Liver (tissue), 9 donors: ENCODE measurements around the gene TBCD. TPM values are rescaled to one million over a fixed set of nuclear protein-coding genes. Genes with fewer than 3 reads are reported as not detected.

Experiments
- DNase-seq: peaks from one replicate; pipeline ENCODE4 v3.0.0-alpha.2; 2017; ENCODE audit warnings: low spot score
- H3K27ac ChIP-seq, 2 donors: one replicate each; pipeline ENCODE4 v1.7.0; 2013; ENCODE audit warnings: inconsistent platforms in 2 of 2, low read length in 2 of 2, control low read depth in 1 of 2, low read depth in 1 of 2, mild to moderate bottlenecking in 1 of 2
- H3K27me3 ChIP-seq, 4 donors: one replicate each; pipeline versions ENCODE4 v1.6.1 to v1.7.0; 2013; ENCODE audit warnings: low read length in 3 of 4, inconsistent platforms in 1 of 4, mild to moderate bottlenecking in 1 of 4, moderate library complexity in 1 of 4; ENCODE audit not compliant: control insufficient read depth in 4 of 4, insufficient read depth in 4 of 4
- H3K36me3 ChIP-seq, 4 donors: one replicate each; pipeline versions ENCODE4 v1.6.1 to v1.7.0; 2013; ENCODE audit warnings: low read length in 3 of 4, mild to moderate bottlenecking in 3 of 4, low read depth in 1 of 4, moderate library complexity in 1 of 4; ENCODE audit not compliant: control insufficient read depth in 4 of 4, insufficient read depth in 3 of 4
- H3K4me1 ChIP-seq, 4 donors: one replicate each; pipeline versions ENCODE4 v1.6.1 to v1.7.0; 2013; ENCODE audit warnings: low read length in 3 of 4, mild to moderate bottlenecking in 3 of 4, moderate library complexity in 1 of 4; ENCODE audit not compliant: control insufficient read depth in 4 of 4, insufficient read depth in 4 of 4
- H3K4me3 ChIP-seq, 3 donors: one replicate each; pipeline versions ENCODE4 v1.6.1 to v1.7.0; 2013; ENCODE audit warnings: low read length in 3 of 3, control low read depth in 1 of 3, low read depth in 1 of 3, mild to moderate bottlenecking in 1 of 3
- H3K9ac ChIP-seq, 2 donors: one replicate each; pipeline ENCODE4 v1.7.0; 2013; ENCODE audit warnings: low read length in 2 of 2, mild to moderate bottlenecking in 2 of 2, moderate library complexity in 2 of 2, control low read depth in 1 of 2, low read depth in 1 of 2
- H3K9me3 ChIP-seq, 4 donors: one replicate each; pipeline versions ENCODE4 v1.6.1 to v1.7.0; 2013; ENCODE audit warnings: low read length in 3 of 4; ENCODE audit not compliant: control insufficient read depth in 4 of 4
- CTCF ChIP-seq: fragments of 150-350 bp; IDR thresholded peaks from 2 replicates; pipeline ENCODE4 v1.5.1; 2017; ENCODE audit warnings: improper control_type of control experiment, low read depth, low read length; ENCODE audit not compliant: missing input control
- EGR1 ChIP-seq, 2 donors: IDR thresholded peaks; 2 replicates each; pipeline ENCODE4 v1.6.1; 2016 to 2018; ENCODE audit warnings: antibody characterized with exemption in 2 of 2, low read depth in 2 of 2
- FOXA1 ChIP-seq: IDR thresholded peaks from 2 replicates; pipeline ENCODE4 v1.6.1; 2016; ENCODE audit warnings: antibody characterized with exemption
- FOXA2 ChIP-seq: IDR thresholded peaks from 2 replicates; pipeline ENCODE4 v1.6.1; 2016; ENCODE audit warnings: antibody characterized with exemption
- GABPA ChIP-seq, 2 donors: IDR thresholded peaks in 1 of 2; conservative IDR thresholded peaks in 1 of 2; 2 replicates each; pipeline ENCODE4 v1.6.1; 2016; ENCODE audit warnings: antibody characterized with exemption in 2 of 2, mild to moderate bottlenecking in 1 of 2, moderate library complexity in 1 of 2
- HNF4A ChIP-seq, 2 donors: conservative IDR thresholded peaks; 2 replicates each; pipeline ENCODE4 v1.6.1; 2016; ENCODE audit warnings: antibody characterized with exemption in 2 of 2, mild to moderate bottlenecking in 2 of 2
- NR2F2 ChIP-seq: IDR thresholded peaks from 2 replicates; pipeline ENCODE4 v1.6.1; 2016; ENCODE audit warnings: antibody characterized with exemption
- REST ChIP-seq: IDR thresholded peaks from 2 replicates; pipeline ENCODE4 v1.6.1; 2016; ENCODE audit warnings: antibody characterized with exemption, mild to moderate bottlenecking
- RXRA ChIP-seq, 2 donors: IDR thresholded peaks; 2 replicates each; pipeline ENCODE4 v1.6.1; 2017 to 2018; ENCODE audit warnings: antibody characterized with exemption in 2 of 2, mild to moderate bottlenecking in 1 of 2
- SP1 ChIP-seq: IDR thresholded peaks from 2 replicates; pipeline ENCODE4 v1.6.1; 2018; ENCODE audit warnings: antibody characterized with exemption, mild to moderate bottlenecking
- TAF1 ChIP-seq: conservative IDR thresholded peaks from 2 replicates; pipeline ENCODE4 v1.6.1; 2016; ENCODE audit warnings: antibody characterized with exemption, mild to moderate bottlenecking
- YY1 ChIP-seq: IDR thresholded peaks from 2 replicates; pipeline ENCODE4 v1.6.1; 2016; ENCODE audit warnings: antibody characterized with exemption, mild to moderate bottlenecking
- whole genome bisulfite sequencing: extraction: QIAGEN DNeasy Blood & Tissue Kit; methylation state at CpG from one replicate; pipeline ENCODE4 v1.1.7; 2013; 5-methylcytosine and 5-hydroxymethylcytosine counted together
- polyA plus RNA-seq, 2 donors: library from polyadenylated mRNA; stranded (reverse) in 1 of 2; unstranded in 1 of 2; fragments of 200-250 nt in 1 of 2; fragments of >200 nt in 1 of 2; fragmentation: Nextera tagmentation in 1 of 2; extraction: Ambion mirVana in 1 of 2; gene quantifications; one replicate each; pipeline versions ENCODE4 v1.2.1 to v1.2.3, GENCODE V29; 2013 to 2015
- total RNA-seq, 2 donors: library from RNA; depleted of rRNA; stranded (reverse); fragments of >200 nt; gene quantifications; one replicate each; pipeline ENCODE4 v1.2.3, GENCODE V29; 2014
- TF ChIP-seq, protein P1 (sequence below): IDR thresholded peaks from 2 replicates; pipeline ENCODE4 v1.6.1; 2016; ENCODE audit warnings: antibody characterized with exemption
- TF ChIP-seq, protein P2 (sequence below): IDR thresholded peaks from 2 replicates; pipeline ENCODE4 v1.6.1; 2016; ENCODE audit warnings: antibody characterized with exemption
- TF ChIP-seq, protein P3 (sequence below): IDR thresholded peaks from 2 replicates; pipeline ENCODE4 v1.6.1; 2016; ENCODE audit warnings: antibody characterized with exemption
- donor health status: healthy.
- donor health status: healthy.
- donor health status: healthy.
- donor health status: healthy.
- donor health status: healthy.

The TBCD gene
- total and polyA plus RNA-seq, 4 donors = 29.8 to 42.2 (median 33.0) TPM

- Histone ChIP-seq H3K36me3 (peaks cover 0 to 6% (median 2%) of the 10 kb centered on the region in 4 donors), H3K9me3 (no peaks in the 10 kb centered on the region), H3K4me1 (no peaks in the 10 kb centered on the region), H3K9ac (no peak overlapping the region), H3K4me3 (no peak overlapping the region), H3K27me3 (no peaks in the 10 kb centered on the region), H3K27ac (no peak overlapping the region)
- 98% methylated on average over 9 of the region's 9 CpGs for WGBS
- TF ChIP-seq REST = no peak
- no peak for TF ChIP-seq GABPA (IDR thresholded peaks at IDR 0.05 in 1 of 2, conservative IDR thresholded peaks at IDR 0.05 in 1 of 2)
- no peak for TF ChIP-seq NR2F2
- TF ChIP-seq, protein P1, sequence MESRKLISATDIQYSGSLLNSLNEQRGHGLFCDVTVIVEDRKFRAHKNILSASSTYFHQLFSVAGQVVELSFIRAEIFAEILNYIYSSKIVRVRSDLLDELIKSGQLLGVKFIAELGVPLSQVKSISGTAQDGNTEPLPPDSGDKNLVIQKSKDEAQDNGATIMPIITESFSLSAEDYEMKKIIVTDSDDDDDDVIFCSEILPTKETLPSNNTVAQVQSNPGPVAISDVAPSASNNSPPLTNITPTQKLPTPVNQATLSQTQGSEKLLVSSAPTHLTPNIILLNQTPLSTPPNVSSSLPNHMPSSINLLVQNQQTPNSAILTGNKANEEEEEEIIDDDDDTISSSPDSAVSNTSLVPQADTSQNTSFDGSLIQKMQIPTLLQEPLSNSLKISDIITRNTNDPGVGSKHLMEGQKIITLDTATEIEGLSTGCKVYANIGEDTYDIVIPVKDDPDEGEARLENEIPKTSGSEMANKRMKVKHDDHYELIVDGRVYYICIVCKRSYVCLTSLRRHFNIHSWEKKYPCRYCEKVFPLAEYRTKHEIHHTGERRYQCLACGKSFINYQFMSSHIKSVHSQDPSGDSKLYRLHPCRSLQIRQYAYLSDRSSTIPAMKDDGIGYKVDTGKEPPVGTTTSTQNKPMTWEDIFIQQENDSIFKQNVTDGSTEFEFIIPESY = no peak
- no peak for TF ChIP-seq FOXA1
- no peak for TF ChIP-seq CTCF
- TF ChIP-seq, protein P2, sequence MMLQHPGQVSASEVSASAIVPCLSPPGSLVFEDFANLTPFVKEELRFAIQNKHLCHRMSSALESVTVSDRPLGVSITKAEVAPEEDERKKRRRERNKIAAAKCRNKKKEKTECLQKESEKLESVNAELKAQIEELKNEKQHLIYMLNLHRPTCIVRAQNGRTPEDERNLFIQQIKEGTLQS = no peak
- no peak for TF ChIP-seq EGR1 (IDR thresholded peaks at IDR 0.05; ENCODE audit: low read depth in 2 of 2)
- TF ChIP-seq, protein P3, sequence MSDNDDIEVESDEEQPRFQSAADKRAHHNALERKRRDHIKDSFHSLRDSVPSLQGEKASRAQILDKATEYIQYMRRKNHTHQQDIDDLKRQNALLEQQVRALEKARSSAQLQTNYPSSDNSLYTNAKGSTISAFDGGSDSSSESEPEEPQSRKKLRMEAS = no peak
- TF ChIP-seq HNF4A (conservative IDR thresholded peaks at IDR 0.05) = no peak
- no peak for TF ChIP-seq TAF1
- TF ChIP-seq RXRA (IDR thresholded peaks at IDR 0.05) = no peak
- no peak for TF ChIP-seq YY1
- no peak for DNase-seq
Observed at GRCh38 chr17:82797061-82797460, 45.2 kb downstream of the TBCD start.

DNA sequence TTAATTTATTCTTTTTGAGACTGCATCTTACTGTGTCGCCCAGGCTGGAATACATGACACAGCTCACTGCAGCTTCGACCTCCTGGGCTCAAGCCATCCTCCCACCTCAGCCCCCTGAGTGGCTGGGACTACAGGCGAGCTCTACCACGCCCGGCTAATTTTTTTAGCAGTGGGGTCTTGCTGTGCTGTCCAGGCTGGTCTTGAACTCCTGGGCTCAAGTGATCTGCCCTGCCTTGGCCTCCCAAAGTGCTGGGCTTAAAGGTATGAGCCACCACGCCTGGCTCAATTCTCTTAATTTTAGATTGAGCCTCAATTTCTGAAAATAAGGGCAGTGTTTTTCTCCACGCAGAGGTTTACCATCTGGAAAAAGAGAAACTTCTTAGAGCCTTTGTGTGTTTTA is 46.9 kb downstream of the TBCD start:
- DNase-seq = no peak
- H3K9ac ChIP-seq = no peak overlapping the region
- H3K36me3 ChIP-seq = peaks cover 0 to 6% (median 2%) of the 10 kb centered on the region in 4 donors
- no peak overlapping the region for H3K27ac ChIP-seq
- no peaks in the 10 kb centered on the region for H3K9me3 ChIP-seq
- WGBS = 97% methylated on average over 7 of the region's 7 CpGs
- TF ChIP-seq SP1 (no peak), FOXA1 (no peak), FOXA2 (no peak)
- TF ChIP-seq, protein P1 = no peak
- H3K27me3 ChIP-seq = no peaks in the 10 kb centered on the region
- H3K4me3 ChIP-seq = no peak overlapping the region
- H3K4me1 ChIP-seq = no peaks in the 10 kb centered on the region
